HG03025 (cell line): ENCODE data around the gene ETFBKMT.

Experiments used
- ATAC-seq: cut with Tn5 transposase; IDR thresholded peaks from one replicate; pipeline ENCODE4 v1.9.1; 2021; ENCODE audit warnings: mild to moderate bottlenecking, moderate library complexity; ENCODE audit not compliant: unreplicated experiment, low FRiP score

Gene ETFBKMT

GRCh38 chr12:31659087-31659942 lies at the start of gene ETFBKMT:
TSS of gene ETFBKMT (plus strand) at chr12:31659688. CDS start at chr12:31661954, 2,266 bp downstream.
- ATAC-seq: peak; percentile 99

- ATAC-seq: no peak
These were observed 46.7 kb upstream of the ETFBKMT start for GRCh38 chr12:31612819-31613218.

GRCh38 chr12:31618228-31619025 lies 41.1 kb upstream of the ETFBKMT start:
- ATAC-seq: no peak

GRCh38 chr12:31620311-31620710 lies 39.2 kb upstream of the ETFBKMT start:
- ATAC-seq: no peak

GRCh38 chr12:31622038-31622437 lies 37.5 kb upstream of the ETFBKMT start:
- no peak for ATAC-seq

GRCh38 chr12:31626270-31626995 lies 33.1 kb upstream of the ETFBKMT start:
- ATAC-seq: no peak

- no peak for ATAC-seq
These were observed 31.9 kb upstream of the ETFBKMT start for GRCh38 chr12:31627456-31628054.

GRCh38 chr12:31629756-31630732 lies 29.4 kb upstream of the ETFBKMT start:
- ATAC-seq: no peak

- no peak for ATAC-seq
These were observed 28.3 kb upstream of the ETFBKMT start for GRCh38 chr12:31631023-31631724.

- no peak for ATAC-seq
These were observed 27.7 kb upstream of the ETFBKMT start for GRCh38 chr12:31631809-31632208.

- ATAC-seq: no peak
These were observed 26.0 kb upstream of the ETFBKMT start for GRCh38 chr12:31633464-31633863.

GRCh38 chr12:31634620-31635019 lies 24.9 kb upstream of the ETFBKMT start:
- ATAC-seq: no peak

- ATAC-seq: no peak
These were observed 17.9 kb upstream of the ETFBKMT start for GRCh38 chr12:31641509-31642090.

GRCh38 chr12:31644536-31644935 lies 15.0 kb upstream of the ETFBKMT start:
- no peak for ATAC-seq

- no peak for ATAC-seq
These were observed 13.6 kb upstream of the ETFBKMT start for GRCh38 chr12:31645924-31646323.

GRCh38 chr12:31647086-31647491 lies 12.4 kb upstream of the ETFBKMT start:
- ATAC-seq: no peak

- no peak for ATAC-seq
These were observed 8.6 kb upstream of the ETFBKMT start for GRCh38 chr12:31650918-31651317.

GRCh38 chr12:31651893-31652521 lies 7.5 kb upstream of the ETFBKMT start:
- no peak for ATAC-seq
